Vagina (tissue), 2 donors: Measurements from ENCODE around the gene KRTAP10-3.

Source experiments
- CTCF ChIP-seq, 3 experiments: fragments of 450-650 bp in 2 of 3; fragments of 200-600 bp in 1 of 3; sonication (generic) in 1 of 3; IDR thresholded peaks; one replicate each; pipeline ENCODE4 v1.5.1; 2017 to 2019; ENCODE audit warnings: antibody characterized with exemption in 3 of 3, mild to moderate bottlenecking in 2 of 3, moderate library complexity in 2 of 3
- POLR2A ChIP-seq, 2 donors: fragments of 450-650 bp; IDR thresholded peaks; one replicate each; pipeline ENCODE4 v1.6.1; 2017; ENCODE audit warnings: antibody characterized with exemption in 2 of 2, mild to moderate bottlenecking in 2 of 2, moderate library complexity in 2 of 2
- POLR2AphosphoS5 ChIP-seq, 2 donors: sonication (generic); formaldehyde crosslinking; IDR thresholded peaks; one replicate each; pipeline ENCODE4 v1.9.0; 2017; ENCODE audit warnings: antibody characterized with exemption in 2 of 2, mild to moderate bottlenecking in 2 of 2, low read depth in 1 of 2; ENCODE audit not compliant: insufficient read depth in 1 of 2

- TF ChIP-seq CTCF (IDR thresholded peaks at IDR 0.05) (no peak), POLR2A (IDR thresholded peaks at IDR 0.05) (no peak), POLR2AphosphoS5 (IDR thresholded peaks at IDR 0.05; ENCODE audit: insufficient read depth in 1 of 2, low read depth in 1 of 2) (no peak)
These were observed 14.0 kb downstream of the KRTAP10-3 start for GRCh38 chr21:44544566-44544965.
